NCI-H2107 treated with DMSO at 0.1 percent for 48 hours (cell line): ENCODE measurements around the gene TMEM150B.

Experiments used
- DNase-seq: peaks from one replicate; lab custom pipeline; 2025; ENCODE audit not compliant: unreplicated experiment; lab: John Stamatoyannopoulos, UW

The TMEM150B gene

GRCh38 chr19:55355213-55355821 lies 30.2 kb upstream of the TMEM150B start:
- DNase-seq, result no peak

GRCh38 chr19:55354698-55355212 lies 29.6 kb upstream of the TMEM150B start, which contains the start of gene COX6B2:
TSS of gene COX6B2 (minus strand) at chr19:55354719. CDS start at chr19:55354521, 198 bp downstream.
- no peak for DNase-seq

- no peak for DNase-seq
Observed at GRCh38 chr19:55353803-55354697, 28.9 kb upstream of the TMEM150B start.

GRCh38 chr19:55353356-55353802 lies 28.2 kb upstream of the TMEM150B start:
- no peak for DNase-seq

- no peak for DNase-seq
Observed at GRCh38 chr19:55352549-55353145, 27.5 kb upstream of the TMEM150B start.

GRCh38 chr19:55352040-55352439 lies 26.9 kb upstream of the TMEM150B start:
- no peak for DNase-seq

GRCh38 chr19:55350620-55351315 lies 25.6 kb upstream of the TMEM150B start:
- DNase-seq, result no peak

GRCh38 chr19:55348317-55349034 lies 23.3 kb upstream of the TMEM150B start:
- DNase-seq, result no peak

GRCh38 chr19:55347442-55348009 lies 22.4 kb upstream of the TMEM150B start:
- DNase-seq, result no peak

GRCh38 chr19:55346725-55347441 lies 21.7 kb upstream of the TMEM150B start:
- no peak for DNase-seq

GRCh38 chr19:55345818-55346724 lies 20.9 kb upstream of the TMEM150B start:
- no peak for DNase-seq

- DNase-seq, result no peak
Observed at GRCh38 chr19:55345101-55345817, 20.1 kb upstream of the TMEM150B start.

- no peak for DNase-seq
Observed at GRCh38 chr19:55344444-55344843, 19.3 kb upstream of the TMEM150B start.

GRCh38 chr19:55341595-55342531 lies 16.7 kb upstream of the TMEM150B start:
- no peak for DNase-seq

- peak; percentile 83 for DNase-seq
Observed at GRCh38 chr19:55341171-55341588, 16.0 kb upstream of the TMEM150B start.

GRCh38 chr19:55340784-55341147 lies 15.6 kb upstream of the TMEM150B start:
- peak; percentile 80 for DNase-seq
